DMS153 treated with DMSO at 0.1 percent for 48 hours (cell line): ENCODE measurements around the gene RBM20.
"Not testable (repeated sequence)": the region's sequence is repeated elsewhere in the genome, so short reads cannot be mapped to it uniquely, and the experiment has no call there.

Experiments used
- DNase-seq: peaks from one replicate; lab custom pipeline; 2025; ENCODE audit not compliant: unreplicated experiment; lab: John Stamatoyannopoulos, UW

The RBM20 gene

GRCh38 chr10:110727785-110728184 is 83.6 kb downstream of the RBM20 start:
- not testable (repeated sequence) for DNase-seq

GRCh38 chr10:110730345-110731050 is 86.4 kb downstream of the RBM20 start:
- DNase-seq: no peak

DNA sequence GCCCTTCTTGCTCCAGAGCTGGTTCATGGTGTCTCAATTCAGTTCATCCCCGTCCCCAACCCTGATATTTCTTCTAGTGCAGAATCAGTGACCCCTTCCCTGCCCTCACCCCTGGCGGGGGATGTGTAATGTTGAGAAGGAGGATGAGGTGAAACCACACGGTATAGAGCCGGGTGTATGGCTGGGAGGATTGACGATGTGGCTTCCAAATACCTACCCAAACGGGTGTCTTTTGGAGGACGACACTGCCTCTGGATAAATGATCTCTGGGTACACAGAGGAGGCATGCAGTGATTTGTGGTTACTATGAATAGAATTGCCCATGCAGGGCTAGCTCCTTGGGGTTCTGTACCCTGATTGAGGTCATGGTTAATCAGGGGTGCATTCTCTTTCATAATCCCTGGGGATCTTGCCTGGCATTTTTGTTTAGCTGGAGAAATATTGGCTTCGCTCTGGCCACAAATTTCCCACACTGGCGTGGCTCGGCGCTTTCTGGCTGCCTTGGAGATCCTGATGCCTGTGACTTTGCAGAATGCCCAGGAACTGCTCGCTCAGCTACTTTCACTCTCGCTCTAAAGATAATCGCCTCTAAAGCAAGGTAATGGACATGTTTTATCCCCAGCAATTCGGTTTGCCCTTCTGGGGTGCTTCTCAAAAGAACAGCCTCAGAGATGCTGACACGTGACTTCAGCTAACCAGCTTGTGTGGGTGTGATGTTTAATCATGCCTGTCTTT is 89.2 kb downstream of the RBM20 start:
- DNase-seq: peak; percentile 26

- no peak for DNase-seq
These were observed 91.5 kb downstream of the RBM20 start for GRCh38 chr10:110735620-110736027.

DNA sequence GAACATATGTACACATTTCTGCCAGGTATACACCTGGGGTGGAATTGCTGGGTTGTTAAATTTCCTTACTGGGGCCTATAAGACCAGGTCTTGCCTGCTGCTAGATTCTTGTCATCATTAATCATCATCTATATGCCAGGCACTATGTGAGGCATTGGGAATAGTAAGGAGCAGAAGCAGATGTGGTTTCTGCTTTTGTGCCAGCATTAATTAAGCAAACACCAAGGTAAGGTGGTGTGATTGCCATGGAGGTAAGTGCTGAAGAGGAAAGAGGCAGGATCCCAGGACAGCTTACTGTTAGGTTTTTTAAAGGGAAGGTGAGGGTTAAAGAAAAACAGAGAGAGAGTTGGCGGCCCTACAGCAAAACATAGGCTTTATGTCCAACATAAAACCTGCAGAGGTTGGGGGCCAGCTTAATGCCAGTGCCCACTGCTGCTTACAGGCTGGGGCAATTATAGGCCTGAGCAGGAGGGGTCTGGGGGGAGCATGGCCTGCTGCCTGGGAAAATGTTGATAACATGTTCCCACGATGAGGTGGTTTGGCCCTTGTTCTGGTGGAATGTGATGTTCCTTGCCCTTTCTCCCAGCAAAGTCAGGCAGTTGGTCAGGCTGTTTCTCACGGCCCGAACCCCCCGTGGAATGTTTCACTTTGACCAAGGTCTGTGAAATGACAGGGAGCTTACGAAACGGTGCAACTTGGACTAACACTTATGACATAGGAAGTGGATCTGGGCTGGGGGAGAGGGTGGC is 93.9 kb downstream of the RBM20 start:
- DNase-seq: no peak

GRCh38 chr10:110739811-110740271 is 95.7 kb downstream of the RBM20 start:
- DNase-seq: no peak

DNA sequence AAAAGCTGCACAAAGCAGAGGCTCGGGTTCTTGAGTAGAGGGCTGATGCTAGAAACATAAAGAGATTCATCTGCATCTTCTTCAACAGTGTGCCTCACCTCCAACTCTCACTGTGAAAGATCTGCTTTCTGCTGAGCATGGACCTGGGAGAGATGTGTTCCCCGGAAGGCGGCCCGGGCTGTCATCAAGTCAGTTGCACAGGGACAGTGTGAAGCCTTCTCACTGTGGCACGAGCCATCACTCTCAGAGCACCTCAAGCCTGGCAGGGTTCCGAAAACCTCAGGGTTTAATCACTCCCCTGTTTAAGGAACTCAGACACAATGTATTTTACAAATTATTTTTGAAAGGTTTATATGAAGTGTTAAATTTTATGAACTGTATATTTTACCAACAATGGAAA is 98.7 kb downstream of the RBM20 start:
- DNase-seq: no peak

DNA sequence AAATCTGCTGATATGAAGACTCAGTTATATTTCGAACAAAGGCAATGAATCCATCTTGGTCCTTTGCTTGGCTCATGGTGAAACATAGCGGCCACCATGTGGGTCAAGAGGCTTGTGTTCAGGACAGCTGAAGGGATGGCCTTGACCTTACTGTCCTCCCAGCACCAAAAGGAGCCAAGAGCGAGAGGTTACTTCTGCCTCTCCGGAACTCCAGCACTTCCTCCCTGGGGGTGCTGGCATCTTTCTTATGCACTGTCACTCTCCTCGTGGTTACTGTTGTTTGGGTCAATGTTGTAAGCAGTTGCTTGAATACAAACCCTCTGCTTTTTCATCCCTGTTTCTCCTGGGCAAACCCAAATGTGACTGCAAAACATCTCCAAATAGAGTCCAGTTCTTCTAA is 100.6 kb downstream of the RBM20 start:
- DNase-seq: no peak

- peak; percentile 83 for DNase-seq
These were observed 102.2 kb downstream of the RBM20 start for GRCh38 chr10:110746254-110746826.

DNA sequence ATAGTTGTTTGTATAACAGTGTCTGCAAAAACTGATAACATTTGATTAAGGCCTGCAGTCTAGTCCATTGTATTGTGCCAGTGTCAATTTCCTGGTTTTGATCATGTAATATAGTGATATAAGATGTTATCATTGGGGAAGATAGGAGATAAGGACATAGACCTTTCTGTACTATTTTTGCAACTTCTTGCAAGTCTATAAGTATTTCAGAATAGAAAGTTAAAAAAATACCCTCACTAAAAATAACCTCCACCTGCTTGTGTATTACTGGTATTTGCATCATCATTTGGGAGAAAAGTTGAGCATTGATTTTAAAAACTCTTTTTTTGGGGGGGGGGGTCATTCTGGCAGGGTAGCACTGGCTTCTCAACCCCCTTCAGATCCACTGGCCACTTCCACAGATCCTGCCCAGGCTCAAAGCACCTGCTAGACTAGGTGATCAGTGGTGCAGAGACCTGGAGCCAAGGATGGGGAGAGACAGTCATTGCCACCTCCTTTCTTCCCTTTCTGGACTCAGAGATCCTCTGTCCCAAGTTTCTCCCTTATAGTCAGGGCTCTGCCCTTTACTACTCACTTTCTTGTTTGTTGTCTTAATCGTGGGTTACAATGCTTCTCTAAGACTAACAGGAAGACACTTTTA is 103.0 kb downstream of the RBM20 start:
- no peak for DNase-seq

DNA sequence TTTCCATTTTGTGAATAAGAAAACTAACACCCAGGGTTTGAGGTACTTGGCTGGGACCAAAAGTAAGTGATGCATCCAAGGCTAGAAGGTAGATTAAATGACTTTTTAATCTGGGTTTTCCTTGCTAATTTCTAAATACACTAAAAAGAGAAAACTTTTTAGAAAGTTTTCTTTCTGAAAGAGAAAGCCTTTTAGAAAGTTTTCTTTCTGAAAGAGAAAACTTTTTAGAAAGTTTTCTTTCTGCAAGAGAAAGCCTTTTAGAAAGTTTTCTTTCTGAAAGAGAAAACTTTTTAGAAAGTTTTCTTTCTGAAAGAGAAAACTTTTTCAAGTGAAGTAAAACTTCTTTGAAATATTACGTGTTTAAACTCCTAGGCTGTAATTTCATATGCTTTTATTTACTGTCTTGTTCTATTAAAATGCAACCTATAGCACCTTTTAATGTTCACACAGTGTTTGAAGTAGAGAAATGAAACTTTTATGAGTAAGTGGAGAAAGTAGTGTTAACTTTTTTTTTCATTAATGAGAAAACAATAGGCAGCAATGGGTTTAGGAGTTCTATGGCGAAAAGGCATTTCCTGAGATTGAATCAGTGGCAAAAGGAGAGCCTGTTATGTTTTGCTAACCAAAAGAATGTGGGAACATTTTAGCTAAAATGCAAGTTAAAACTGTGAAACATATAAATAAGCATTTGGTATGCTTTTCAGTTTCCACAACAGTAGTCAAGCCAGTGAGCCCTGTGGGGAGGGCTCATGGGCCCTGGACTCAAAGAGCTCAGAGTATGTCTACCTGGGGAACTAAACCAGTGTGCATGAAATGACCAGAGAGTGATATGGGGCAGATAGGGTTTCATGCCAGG is 103.7 kb downstream of the RBM20 start:
- DNase-seq: no peak

DNA sequence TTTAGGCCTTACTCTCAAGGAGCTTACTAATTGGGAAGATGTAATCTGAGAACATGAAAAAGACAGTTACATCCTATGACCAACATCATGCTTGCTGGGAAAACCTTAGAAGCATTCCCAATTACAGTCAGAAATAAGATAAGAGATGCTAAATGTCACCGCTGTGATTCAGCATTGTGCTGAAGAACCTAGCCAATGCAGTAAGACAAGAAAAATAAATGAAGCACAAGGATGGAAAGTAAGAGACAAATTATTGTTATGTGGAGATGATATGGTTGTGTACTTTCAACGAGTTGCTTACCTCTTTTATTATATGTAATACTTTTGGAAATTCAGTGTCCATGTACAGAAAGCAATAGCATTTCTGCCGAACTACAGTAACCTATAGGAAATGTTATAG is 104.8 kb downstream of the RBM20 start:
- DNase-seq: no peak

GRCh38 chr10:110750931-110751330 is 106.8 kb downstream of the RBM20 start:
- no peak for DNase-seq

GRCh38 chr10:110751850-110752249 is 107.7 kb downstream of the RBM20 start:
- DNase-seq: no peak

DNA sequence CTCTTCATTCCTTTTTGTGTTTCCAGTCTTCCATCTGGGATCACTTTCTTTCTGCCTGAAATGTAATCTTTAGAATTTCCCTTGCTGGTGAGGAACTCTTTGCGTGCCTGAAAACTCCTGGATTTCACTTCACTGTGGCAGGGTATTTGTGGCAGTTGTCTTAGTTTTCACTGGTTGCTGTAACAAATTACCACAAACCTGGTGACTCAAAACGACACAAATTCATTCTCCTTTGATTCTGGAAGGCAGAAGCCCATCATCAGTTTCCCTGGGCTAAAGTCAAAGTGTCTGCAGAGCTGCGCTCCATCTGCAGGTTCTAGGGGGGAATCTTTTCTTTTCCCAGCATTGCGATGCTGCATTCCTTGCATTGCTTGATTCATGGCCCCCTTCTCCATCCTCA is 109.3 kb downstream of the RBM20 start:
- no peak for DNase-seq

DNA sequence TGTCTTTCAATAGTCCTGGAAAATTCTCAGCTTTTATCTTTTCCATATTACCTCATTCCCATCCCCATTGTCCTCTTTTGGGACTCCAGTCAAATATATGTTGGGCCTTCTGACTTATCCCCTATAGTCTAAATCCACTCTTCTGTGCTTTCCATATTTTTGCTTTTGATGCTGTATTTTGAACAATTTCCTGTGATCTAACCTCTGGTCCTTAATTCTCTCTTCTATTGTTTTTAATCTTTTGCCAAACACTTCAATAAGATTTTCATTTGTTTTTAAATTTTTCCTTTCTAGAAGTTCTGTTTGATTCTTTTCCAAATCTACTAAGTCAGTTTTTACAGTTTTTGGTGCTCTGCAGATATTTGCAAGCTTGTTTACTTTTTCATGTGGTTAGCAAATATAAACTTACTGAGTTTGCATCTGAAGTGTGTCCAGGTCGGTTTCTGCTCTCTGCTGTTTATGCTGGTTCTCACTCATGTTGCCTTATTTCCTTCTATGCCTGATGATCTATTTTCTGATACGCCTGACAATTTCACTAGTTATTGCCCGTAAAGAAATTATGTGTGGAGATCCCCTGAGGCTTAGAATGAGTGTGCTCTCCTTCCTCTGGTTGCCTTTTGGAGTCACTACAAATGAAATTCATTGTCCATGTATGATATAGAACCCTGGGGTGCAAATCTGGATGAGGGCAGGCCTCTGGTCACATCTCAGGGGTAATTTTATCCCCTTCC is 110.4 kb downstream of the RBM20 start:
- DNase-seq: no peak

DNA sequence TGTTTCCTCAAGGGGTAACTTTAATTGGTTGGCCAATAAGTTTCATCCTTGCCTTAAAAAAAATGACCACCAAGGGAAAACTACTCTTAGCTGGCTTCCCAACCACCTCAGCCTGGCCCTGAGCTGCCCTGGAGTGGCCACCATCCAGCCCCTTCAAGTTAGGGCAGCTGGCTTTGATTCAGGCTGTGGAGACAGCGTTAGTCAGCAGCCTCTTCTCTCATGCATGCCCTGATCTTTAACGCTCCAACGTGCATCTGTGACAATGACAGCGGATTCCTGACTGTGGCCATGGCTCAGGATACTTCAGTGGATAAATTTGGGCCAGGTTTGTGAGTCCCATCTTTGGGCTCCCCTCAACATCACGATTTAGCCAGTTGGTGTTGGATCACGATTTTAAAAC is 111.6 kb downstream of the RBM20 start:
- DNase-seq: no peak

GRCh38 chr10:110756876-110757275 is 112.7 kb downstream of the RBM20 start:
- DNase-seq: no peak

DNA sequence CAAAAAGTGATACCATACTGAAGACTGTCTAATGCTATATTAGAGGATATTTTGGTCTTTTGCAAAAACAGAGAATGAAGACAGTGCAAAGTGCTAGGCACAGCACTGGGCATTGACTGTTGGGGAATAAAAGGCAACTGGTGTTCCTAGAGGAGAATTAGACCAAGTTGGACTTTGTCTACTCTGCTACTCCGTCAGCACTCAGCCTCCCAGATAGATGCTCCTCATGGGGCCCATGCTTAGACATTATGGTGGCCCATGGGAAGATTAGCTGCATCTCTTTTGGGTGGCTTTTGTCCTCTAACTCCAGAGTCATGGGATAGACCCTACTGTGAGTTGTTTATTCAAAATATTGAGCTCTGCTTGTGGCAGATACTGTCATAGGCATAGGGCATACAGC is 113.5 kb downstream of the RBM20 start:
- DNase-seq: no peak
